Transverse colon (tissue), 4 donors: Measurements from ENCODE around the gene SLC31A2.

Experiments
- POLR2AphosphoS5 ChIP-seq, 3 donors: sonication (generic); formaldehyde crosslinking; IDR thresholded peaks; one replicate each; pipeline ENCODE4 v1.6.1; 2016; ENCODE audit warnings: antibody characterized with exemption in 3 of 3
- TF ChIP-seq, protein P1 (sequence below), 5 experiments: fragments of 200-600 bp in 3 of 5; fragments of 450-650 bp in 2 of 5; sonication (generic) in 3 of 5; IDR thresholded peaks; 1 replicate in 2 of 5; 2 replicates in 3 of 5; pipeline ENCODE4 v1.5.1; 2016 to 2017; ENCODE audit warnings: antibody characterized with exemption in 5 of 5, inconsistent platforms in 3 of 5, mild to moderate bottlenecking in 2 of 5, moderate library complexity in 1 of 5

DNA sequence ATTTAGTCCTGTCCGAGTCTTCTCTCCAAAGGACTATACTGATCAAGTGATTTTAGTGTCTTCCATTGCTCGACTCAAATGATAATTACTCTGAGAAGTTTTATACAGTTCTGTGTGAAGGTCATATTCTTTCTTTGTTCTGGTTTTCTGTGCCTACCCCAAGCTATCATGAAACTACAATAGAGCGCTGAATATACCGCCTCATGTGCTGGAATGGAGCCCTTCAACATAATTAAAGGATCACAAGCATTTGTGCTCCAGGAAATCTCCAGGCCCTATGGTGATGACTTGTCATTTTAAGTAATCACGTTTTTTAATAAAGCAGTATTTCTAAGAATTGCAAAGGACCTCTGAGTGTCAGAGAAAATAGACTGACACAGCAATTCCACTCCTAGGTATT, 10.9 kb upstream of the SLC31A2 start:
- no peak for TF ChIP-seq POLR2AphosphoS5 (IDR thresholded peaks at IDR 0.05)
- TF ChIP-seq, protein P1, sequence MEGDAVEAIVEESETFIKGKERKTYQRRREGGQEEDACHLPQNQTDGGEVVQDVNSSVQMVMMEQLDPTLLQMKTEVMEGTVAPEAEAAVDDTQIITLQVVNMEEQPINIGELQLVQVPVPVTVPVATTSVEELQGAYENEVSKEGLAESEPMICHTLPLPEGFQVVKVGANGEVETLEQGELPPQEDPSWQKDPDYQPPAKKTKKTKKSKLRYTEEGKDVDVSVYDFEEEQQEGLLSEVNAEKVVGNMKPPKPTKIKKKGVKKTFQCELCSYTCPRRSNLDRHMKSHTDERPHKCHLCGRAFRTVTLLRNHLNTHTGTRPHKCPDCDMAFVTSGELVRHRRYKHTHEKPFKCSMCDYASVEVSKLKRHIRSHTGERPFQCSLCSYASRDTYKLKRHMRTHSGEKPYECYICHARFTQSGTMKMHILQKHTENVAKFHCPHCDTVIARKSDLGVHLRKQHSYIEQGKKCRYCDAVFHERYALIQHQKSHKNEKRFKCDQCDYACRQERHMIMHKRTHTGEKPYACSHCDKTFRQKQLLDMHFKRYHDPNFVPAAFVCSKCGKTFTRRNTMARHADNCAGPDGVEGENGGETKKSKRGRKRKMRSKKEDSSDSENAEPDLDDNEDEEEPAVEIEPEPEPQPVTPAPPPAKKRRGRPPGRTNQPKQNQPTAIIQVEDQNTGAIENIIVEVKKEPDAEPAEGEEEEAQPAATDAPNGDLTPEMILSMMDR (IDR thresholded peaks at IDR 0.05), result no peak
